Stimulated activated CD4-positive, alpha-beta T cell treated with anti-CD3 and anti-CD28 coated beads, TNF-alpha, amount 100 ng/mL, for 24 hours (primary cell): Measurements from ENCODE around the gene PLEKHD1.
"Not testable (repeated sequence)": the region's sequence is repeated elsewhere in the genome, so short reads cannot be mapped to it uniquely, and the experiment has no call there.

Source experiments
- DNase-seq, 3 experiments: peaks; one replicate each; pipeline ENCODE4 v3.0.0-alpha.2; 2020; ENCODE audit warnings: low read depth in 3 of 3

The PLEKHD1 gene

DNA sequence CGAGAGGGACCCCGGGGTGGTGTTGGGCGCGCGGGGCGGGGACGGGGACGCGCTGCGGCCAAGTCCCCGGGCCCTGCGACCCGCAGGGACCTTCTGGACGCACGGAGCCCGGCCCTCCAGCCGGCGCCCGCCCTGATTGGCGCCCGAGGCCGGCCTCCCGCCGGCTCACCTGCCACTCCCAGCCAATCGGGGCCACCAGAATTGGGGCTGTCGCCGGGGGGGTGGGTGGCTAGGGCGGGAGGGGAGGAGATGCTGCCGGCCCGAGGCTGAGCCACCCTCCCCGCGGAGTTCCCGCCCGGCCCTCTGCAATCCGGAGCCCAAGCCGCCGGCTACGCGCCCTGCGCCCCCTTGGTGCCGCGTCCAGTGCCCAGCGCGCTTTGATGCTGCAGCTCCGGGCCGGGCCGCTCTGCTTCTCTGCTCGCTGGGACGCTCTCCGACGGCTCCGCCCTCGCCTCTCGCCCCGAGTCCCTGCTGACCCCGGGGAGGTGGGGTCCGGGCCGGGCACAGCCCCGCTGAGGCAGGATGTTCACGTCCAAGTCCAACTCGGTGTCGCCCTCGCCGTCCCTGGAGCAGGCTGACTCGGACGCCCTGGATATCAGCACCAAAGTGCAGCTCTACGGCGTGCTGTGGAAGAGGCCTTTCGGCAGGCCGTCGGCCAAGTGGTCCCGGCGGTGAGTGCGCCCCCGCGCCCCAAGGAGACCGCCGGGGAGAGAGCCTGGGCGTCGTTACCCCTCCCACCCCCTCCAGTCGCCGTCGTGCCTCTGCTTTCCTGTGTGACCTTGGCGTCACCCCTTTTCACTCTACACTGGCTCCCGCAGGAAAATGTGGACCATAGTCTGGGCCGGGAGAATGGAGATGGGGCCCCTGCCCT is at the start of gene PLEKHD1:
TSS of gene PLEKHD1 (plus strand) at position 285 of the 871 bp plus-strand sequence. CDS start at position 523, 238 bp downstream.
- no peak for DNase-seq

DNA sequence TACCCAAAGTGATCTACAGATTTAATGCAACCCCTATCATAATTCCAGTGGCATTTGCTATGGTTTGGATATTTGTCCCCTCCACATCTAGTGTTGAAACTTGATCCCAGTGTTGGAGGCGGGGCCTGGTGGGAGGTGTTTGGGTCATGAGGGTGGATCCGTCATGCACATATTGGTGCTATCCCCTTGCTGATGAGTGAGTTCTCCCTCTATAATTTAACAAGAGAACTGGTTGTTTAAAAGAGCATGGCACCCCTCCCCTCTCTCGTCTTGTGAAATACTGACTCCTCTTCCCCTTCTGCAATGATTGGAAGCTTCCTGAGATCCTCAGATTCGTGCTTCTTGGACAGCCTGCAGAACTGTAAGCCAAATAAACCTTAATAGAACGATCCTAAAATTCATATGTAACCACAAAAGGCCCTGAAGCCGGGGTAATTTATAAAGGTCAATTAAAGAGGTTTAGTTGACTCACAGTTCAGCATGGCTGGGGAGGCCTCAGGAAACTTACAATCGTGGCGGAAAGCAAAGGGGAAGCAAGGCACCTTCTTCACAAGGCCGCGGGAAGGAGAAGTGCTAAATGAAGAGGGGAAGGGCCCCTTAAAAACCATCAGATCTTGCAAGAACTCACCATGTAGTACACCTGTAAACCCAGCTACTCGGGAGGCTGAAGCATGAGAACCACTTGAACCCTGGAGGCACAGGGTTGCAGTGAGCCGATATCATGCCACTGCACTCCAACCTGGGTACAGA is 44.8 kb upstream of the PLEKHD1 start:
- no peak for DNase-seq

DNA sequence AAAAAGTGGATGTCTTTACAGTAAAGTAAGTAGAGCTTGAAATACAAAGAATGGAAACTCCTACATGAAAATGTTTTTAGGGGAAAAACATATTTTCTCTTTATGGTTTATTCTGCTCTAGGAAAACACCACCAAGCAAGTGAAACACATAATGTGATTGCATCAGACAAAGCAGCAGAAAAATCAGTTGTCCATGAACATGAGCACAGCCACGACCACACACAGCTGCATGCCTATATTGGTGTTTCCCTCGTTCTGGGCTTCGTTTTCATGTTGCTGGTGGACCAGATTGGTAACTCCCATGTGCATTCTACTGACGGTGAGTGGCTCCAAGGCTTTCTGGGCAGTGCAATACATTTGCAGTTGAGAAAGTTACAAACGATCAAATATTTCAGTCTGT is 42.6 kb upstream of the PLEKHD1 start:
- DNase-seq: no peak

DNA sequence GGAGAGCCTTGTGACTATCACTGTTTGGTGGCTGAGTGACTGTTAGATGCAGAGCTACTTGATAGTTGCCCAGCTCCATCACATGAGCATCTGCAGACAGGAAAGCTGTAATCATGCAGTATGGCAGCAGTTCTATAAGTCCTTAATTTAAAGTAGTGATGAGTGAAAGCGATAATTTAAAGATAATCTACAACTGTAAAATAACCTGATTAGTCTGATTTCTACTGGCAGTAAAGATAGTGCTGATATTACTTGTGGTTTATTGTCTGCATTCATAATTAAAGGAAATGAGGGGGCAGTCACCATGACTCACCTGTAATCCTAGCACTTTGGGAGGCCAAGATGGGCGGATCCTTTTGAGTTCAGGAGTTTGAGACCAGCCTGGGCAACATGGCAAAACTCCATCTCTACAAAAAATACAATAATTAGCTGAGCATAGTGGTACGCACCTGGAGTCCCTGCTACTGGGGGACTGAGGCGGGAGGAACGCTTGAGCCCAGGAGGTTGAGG is 41.2 kb upstream of the PLEKHD1 start:
- no peak for DNase-seq

DNA sequence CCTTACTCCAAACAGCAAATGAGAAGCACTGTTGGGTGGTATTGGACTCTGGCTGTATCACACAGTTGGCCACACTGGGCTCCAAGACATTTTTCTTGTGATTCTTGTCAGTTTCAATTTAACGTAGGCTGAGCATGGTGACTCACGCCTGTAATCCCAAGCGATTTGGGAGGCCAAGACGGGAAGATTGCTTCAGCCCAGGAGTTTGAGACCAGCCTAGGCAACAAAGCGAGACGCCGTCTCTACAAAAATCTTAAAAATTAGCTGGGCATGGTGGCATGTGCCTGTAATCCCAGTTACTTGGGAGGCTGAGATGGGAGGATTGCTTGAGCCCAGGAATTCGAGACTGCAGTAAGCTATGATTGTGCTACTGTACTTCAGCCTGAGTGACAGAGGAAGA is 35.3 kb upstream of the PLEKHD1 start:
- no peak for DNase-seq

DNA sequence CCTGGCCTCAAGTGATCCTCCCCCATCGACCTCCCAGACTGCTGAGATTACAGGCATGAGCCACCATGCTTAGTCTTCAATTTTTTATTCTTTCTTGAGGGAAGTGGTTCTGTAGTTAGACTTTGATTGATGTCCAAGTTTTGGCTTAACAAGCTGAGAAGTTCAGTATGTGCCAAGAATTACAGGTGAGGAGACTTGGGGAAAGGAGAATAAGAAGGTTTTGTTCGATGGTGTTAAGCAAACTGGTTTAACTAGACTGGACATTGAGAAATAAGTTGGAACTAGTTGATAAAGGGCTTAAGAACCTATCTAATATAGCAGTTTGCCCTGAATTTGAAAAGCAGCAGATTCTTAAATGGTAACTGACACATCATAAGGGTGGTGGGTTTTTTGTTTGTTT is 32.6 kb upstream of the PLEKHD1 start:
- no peak for DNase-seq

DNA sequence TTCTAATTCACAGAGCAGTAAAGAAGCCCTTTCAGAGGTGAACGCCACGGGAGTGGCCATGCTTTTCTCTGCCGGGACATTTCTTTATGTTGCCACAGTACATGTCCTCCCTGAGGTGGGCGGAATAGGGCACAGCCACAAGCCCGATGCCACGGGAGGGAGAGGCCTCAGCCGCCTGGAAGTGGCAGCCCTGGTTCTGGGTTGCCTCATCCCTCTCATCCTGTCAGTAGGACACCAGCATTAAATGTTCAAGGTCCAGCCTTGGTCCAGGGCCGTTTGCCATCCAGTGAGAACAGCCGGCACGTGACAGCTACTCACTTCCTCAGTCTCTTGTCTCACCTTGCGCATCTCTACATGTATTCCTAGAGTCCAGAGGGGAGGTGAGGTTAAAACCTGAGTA is 26.2 kb upstream of the PLEKHD1 start:
- DNase-seq: no peak

DNA sequence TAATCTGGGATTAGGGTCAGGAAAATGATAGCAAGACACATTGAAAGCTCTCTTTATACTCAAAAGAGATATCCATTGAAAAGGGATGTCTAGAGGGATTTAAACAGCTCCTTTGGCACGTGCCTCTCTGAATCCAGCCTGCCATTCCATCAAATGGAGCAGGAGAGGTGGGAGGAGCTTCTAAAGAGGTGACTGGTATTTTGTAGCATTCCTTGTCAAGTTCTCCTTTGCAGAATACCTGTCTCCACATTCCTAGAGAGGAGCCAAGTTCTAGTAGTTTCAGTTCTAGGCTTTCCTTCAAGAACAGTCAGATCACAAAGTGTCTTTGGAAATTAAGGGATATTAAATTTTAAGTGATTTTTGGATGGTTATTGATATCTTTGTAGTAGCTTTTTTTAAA is 25.4 kb upstream of the PLEKHD1 start:
- no peak for DNase-seq

DNA sequence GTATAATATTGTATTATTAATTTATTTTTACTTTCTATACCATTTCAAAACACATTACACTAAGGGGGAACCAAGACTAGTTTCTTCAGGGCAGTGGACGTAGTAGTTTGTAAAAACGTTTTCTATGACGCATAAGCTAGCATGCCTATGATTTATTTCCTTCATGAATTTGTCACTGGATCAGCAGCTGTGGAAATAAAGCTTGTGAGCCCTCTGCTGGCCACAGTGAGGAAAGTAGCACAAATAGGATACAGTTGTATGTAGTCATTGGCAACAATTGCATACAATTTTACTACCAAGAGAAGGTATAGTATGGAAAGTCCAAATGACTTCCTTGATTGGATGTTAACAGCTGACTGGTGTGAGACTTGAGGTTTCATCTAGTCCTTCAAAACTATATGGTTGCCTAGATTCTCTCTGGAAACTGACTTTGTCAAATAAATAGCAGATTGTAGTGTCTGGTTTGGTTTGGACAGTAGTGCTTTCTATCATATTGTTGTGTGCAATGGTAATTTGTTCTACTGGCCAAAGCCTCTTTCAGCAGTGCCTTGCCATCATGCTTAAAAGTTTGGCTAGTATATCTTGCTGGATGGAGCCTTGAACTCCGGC is 24.3 kb upstream of the PLEKHD1 start:
- peak; percentile 8 to 50 (median 27) for DNase-seq

DNA sequence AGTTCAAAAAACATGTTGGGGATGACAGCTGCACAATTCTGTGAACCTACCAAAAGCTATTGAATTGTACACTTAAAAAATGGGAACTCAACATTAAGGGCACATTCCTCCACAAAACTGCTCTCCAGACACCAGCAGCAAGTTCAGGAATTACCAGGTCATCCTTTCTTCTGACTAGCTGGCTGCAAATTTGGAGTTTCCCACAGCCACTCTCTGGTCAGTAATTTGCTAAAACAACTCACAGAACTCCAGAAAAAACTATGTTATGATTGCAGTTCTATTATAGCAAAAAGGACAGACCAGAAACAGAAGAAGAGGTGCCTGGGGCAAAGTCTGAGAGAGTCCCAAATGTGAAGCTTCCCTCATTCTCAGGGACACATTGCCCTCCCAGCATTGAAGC is 20.1 kb upstream of the PLEKHD1 start:
- no peak for DNase-seq

DNA sequence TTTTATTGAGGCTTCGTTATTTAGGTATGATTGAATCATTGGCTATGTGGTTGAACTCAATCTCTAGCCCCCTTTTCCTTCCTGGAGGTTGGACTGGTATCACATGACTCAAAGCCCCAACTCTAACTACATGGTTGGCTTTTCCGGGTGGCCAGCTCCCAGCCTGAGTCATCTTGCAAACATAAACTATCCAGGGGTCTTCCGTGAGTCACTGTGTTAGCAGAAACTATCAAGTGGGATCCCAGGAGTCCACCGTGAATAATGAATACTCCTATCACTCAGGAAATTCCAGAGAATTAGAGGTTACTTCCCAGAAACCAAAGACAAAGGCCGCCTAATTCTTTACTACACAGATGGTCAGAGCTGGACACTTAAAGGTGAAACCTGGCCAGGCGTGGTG is 19.7 kb upstream of the PLEKHD1 start:
- DNase-seq: no peak

DNA sequence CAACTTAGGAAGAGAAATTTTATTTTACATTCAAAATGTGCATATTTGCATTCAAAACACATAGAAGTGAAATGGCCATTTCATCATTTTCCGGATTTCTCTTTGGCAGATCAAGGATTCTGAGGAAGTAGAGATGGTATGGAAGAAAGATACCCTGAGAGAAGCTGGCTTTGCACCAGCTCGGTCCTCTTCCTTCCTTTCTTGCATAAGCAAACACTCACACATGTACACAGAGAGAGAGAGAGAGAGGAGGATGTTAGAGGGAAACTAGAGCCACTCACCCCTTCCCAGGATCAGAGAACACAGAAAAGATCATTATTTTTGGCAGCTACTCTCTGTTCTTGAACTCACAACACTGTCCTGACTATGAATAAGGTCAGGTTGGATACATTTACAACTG is 15.6 kb upstream of the PLEKHD1 start:
- no peak for DNase-seq

DNA sequence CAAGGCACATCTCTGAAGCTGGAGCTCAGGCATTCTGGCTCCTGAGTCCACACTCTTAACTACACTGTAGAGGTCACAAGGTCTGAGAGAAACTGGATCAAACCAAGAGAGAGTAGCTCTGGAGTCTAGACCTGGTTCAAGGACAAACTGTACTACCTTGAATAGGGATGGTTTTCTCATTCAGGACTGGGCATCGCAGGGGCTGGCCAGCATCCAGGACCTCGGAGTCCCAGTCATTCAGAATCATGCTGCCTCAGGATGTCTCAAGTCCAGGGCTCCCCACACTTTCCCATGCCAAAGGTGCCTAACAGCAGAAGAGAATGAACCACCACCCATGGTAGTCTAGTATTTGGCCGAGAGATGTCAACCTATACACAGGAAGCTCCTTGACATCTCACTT is 13.1 kb upstream of the PLEKHD1 start:
- DNase-seq: no peak

DNA sequence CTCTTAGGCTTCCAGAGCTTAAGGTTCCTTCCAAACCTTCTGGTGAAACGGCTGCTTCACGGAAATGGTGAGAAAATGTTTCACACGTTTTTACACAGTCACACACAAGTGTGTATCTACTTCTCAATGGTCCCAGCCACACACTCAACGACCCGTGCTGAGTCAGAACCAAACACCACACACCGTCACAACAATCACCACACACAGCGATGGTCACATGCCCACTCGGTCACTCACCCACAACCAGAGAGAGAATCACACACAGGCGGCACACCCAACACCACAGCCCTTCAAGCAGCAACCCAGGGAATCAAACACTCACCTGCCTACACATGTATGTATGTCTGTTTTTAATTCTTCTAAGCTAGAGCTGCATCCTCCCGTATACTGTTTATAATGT is 12.6 kb upstream of the PLEKHD1 start:
- DNase-seq: no peak

DNA sequence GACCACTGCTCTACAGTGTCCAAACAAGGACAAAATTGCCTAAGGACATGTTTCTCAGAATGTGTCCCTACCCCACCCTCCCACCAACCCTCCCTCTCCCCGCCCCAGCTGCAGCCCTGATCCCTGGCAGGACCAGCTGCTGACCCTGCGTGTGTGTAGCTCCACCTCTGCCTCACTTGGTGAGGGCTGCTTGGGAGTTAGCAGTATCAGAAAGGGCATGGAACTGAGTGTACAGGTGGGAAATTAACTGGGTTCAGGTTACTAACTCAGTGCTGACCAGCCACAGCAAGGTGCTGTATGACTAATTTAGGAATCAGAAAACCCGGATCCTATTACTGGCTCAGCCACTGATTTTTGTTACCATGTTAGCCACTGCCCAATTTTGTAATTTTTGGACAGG is 11.3 kb upstream of the PLEKHD1 start:
- DNase-seq: no peak

DNA sequence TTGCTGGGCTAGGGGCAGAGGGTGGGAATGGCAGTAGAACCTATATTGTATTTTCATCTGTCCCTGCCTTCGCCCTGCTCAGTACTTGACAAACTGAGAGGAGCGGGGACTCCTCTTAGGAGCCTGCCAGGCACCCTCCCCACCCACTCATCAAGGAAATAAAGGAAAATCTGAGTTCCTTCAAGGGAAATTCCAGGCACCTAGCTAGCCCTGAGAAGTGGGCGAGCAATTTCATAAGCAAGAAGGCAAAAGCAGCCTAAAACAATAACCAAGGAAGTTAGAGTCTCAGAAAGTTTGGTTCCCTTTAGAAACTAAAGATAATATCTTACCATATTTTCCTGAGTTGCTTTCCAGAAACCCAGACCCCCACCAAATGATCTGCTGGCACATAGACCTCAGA is 10.6 kb upstream of the PLEKHD1 start:
- no peak for DNase-seq

DNA sequence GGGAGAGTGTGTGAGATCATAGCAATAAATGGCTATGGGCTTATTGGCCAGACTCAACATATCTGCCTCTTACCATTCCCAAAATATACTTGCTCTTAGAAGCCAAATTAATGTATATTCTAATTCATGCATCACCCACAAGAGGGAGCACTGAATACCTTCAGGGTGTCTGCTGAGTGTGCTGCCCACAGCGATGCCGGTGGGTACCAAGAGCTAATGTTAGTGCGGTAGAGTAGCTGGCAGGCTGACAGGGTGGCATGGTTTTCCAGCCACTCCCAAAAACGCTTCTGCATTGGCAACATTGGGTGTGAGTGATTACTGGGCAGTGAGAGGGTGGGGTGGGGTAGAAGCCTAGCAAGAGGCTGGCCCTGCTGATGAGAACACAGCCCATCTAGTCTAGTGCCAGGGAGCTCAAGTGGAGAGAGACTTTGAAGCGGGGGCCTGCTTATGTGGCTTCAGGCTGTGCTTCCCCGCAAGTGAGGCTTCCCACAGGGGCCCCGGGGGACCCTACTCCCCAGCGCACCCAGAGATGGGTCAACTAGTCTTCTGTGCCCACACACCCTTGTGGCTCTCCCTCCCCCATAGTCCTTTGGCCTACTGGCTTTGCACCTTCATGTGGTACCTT is 9.2 kb upstream of the PLEKHD1 start:
- DNase-seq: no peak

DNA sequence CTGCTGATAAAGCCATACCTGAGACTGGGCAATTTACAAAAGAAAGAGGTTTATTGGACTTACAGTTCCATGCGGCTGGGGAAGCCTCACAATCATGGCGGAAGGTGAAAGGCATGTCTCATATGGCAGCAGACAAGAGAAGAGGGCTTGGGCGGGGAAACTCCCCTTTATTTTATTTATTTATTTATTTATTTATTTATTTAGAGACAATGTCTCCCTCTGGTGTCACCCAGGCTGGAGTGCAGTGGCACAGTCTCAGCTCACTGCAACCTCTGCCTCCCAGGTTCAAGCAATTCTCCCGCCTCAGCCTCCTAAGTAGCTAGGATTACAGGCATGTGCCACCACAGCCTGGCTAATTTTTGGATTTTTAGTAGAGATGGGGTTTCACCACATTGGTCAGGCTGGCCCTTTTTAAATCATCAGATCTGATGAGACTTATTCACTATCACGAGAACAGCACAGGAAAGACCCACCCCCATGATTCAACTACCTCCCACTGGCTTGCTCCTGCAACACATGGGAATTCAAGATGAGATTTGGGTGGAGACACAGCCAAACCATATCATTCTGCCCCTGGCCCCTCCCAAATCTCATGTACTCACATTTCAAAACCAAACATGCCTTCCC is 7.6 kb upstream of the PLEKHD1 start:
- DNase-seq: not testable (repeated sequence)

DNA sequence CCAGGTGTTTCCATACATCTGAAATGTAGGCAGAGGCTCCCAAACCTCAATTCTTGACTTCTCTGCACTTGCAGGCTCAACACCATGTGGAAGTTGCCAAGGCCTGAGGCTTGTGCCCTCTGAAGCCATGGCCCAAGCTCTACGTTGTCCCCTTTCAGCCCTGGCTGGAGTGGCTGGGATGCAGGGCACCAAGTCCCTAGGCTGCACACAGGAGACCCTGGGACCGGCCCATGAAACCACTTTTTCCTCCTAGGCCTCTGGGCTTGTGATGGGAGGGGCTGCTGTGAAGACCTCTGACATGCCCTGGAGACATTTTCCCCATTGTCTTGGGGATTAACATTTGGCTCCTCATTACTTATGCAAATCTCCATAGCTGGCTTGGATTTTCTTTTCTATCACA is 6.5 kb upstream of the PLEKHD1 start:
- not testable (repeated sequence) for DNase-seq

DNA sequence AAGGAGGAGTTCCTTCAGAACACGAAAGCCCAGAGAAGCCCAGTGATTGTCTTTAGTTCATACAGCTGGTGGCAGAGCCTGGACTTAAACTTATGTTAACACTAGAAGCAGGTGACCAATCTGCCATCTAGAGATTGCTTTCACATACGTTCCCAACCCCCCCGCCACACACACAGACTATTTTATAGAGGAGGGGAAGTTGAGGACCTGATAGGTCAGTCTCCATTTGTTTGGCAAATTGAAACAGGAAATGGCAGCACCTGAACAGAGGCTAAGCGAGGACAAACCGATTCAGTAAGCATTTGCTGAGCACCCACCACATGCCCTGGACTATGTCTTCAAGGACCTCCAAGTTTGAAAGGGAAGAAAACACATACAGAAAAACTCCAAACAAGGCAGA is 4.8 kb upstream of the PLEKHD1 start:
- no peak for DNase-seq

DNA sequence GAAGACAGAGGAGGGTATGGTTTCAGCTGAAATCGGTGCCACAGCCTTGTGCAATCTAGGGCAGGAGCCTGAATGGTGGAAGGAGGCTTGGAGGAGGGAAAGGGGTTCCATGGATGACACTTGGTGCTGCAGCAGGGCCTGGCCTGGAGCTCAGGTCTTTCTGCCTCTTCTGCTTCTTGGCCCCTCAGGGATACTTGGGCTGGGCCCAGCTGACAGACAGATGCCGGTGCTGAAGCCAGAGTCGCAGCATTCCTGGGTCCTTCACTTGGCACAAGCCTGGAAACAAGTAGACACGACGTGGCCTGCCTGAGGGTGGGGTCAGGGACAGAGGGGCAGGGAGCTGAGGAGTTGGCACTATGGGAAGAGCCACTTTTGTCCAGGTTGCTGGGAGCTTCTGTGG is 4.4 kb upstream of the PLEKHD1 start:
- DNase-seq: no peak
